GM12878 (cell line): ENCODE results near the gene NCAPD2. TPM values are rescaled to one million over a fixed set of nuclear protein-coding genes. Genes with fewer than 3 reads are reported as not detected.
"Not testable (repeated sequence)": the region's sequence is repeated elsewhere in the genome, so short reads cannot be mapped to it uniquely, and the experiment has no call there.

ENCODE experiments used
- ATAC-seq: fragments of 200-7000 bp; cut with Tn5 transposase; 3 replicates; pipeline ENCODE4 v1.9.1; 2020; ENCODE audit warnings: mild to moderate bottlenecking, moderate library complexity
- BruUV-seq: library from RNA; stranded (reverse); fragments of 400-500 nt; replicated peaks from 2 replicates; lab custom pipeline; 2021; lab: Mats Ljungman, UMichigan
- CTCF ChIA-PET: fragments of 300-600 bp; sonication (Branson Sonifier 250); formaldehyde crosslinking; extraction: SDS; loops from one replicate; lab custom pipeline; 2021; ENCODE audit warnings: inconsistent platforms; lab: Yijun Ruan, JAX
- POLR2A ChIA-PET: fragments of 350-600 bp; formaldehyde crosslinking; extraction: SDS; loops from one replicate; lab custom pipeline; 2021; ENCODE audit warnings: inconsistent platforms; lab: Charles Lee
- RAD21 ChIA-PET: fragments of 300-600 bp; sonication (Branson Sonifier 250); formaldehyde crosslinking; loops from one replicate; lab custom pipeline; 2023; ENCODE audit warnings: antibody characterized with exemption; ENCODE audit not compliant: unreplicated experiment; lab: Charles Lee
- SMC1A ChIA-PET: fragments of 300-600 bp; sonication (Branson Sonifier 250); formaldehyde crosslinking; loops from one replicate; lab custom pipeline; 2023; ENCODE audit not compliant: unreplicated experiment, uncharacterized antibody; lab: Charles Lee
- DNase-seq: peaks from one replicate; pipeline ENCODE4 v3.0.0-alpha.2; 2011; ENCODE audit warnings: low read depth, low spot score
- FAIRE-seq: peaks from 3 replicates; lab custom pipeline; 2011; peaks lifted over from hg19 to GRCh38; lab: Jason Lieb, UNC
- H2AFZ ChIP-seq: 2 replicates; pipeline ENCODE4 v1.6.0; 2011; ENCODE audit warnings: low read depth, low read length, control low read depth; ENCODE audit not compliant: control insufficient read depth
- H3K27ac ChIP-seq: 2 replicates; pipeline ENCODE4 v1.5.1; 2011; ENCODE audit warnings: control low read depth; ENCODE audit not compliant: control insufficient read depth, insufficient read depth
- H3K27me3 ChIP-seq, 2 experiments: replicated peaks in 1 of 2; 2 replicates each; pipeline versions ENCODE4 v1.6.0 to v1.6.1; 2011; ENCODE audit warnings: low read length in 1 of 2; ENCODE audit not compliant: control insufficient read depth in 2 of 2, insufficient read depth in 2 of 2
- H3K36me3 ChIP-seq, 2 experiments: 2 replicates each; pipeline ENCODE4 v1.5.1; 2011; ENCODE audit warnings: low read length in 1 of 2; ENCODE audit not compliant: control insufficient read depth in 2 of 2, insufficient read depth in 2 of 2
- H3K4me1 ChIP-seq: 2 replicates; pipeline ENCODE4 v1.6.1; 2011; ENCODE audit warnings: mild to moderate bottlenecking, low read length, moderate library complexity, mixed read lengths; ENCODE audit not compliant: control insufficient read depth, insufficient read depth
- H3K4me2 ChIP-seq: 2 replicates; pipeline ENCODE4 v1.6.0; 2011; ENCODE audit warnings: control low read depth; ENCODE audit not compliant: control insufficient read depth, insufficient read depth
- H3K4me3 ChIP-seq: fragments of 200-600 bp; sonication (generic); 2 replicates; pipeline ENCODE4 v1.5.1; 2016
- H3K79me2 ChIP-seq: 2 replicates; pipeline ENCODE4 v1.6.0; 2011; ENCODE audit warnings: low read length; ENCODE audit not compliant: control insufficient read depth, insufficient read depth
- H3K9ac ChIP-seq: 2 replicates; pipeline ENCODE4 v1.8.0; 2011; ENCODE audit warnings: low read length, control low read depth, mixed read lengths; ENCODE audit not compliant: control insufficient read depth, insufficient read depth
- H3K9me3 ChIP-seq: replicated peaks from 3 replicates; pipeline ENCODE4 v1.5.1; 2011; ENCODE audit warnings: mild to moderate bottlenecking, low read length; ENCODE audit not compliant: control insufficient read depth, insufficient read depth
- H4K20me1 ChIP-seq: 2 replicates; pipeline ENCODE4 v1.6.0; 2011; ENCODE audit not compliant: control insufficient read depth, insufficient read depth
- E2F4 ChIP-seq: IDR thresholded peaks from 2 replicates; pipeline ENCODE4 v1.6.1; 2012; ENCODE audit warnings: low read depth, low read length, improper control_type of control experiment
- EP300 ChIP-seq, 2 experiments: fragments of 150-350 bp in 1 of 2; IDR thresholded peaks; 2 replicates each; pipeline ENCODE4 v1.6.1; 2011 to 2012; ENCODE audit warnings: low read depth in 2 of 2, low read length in 2 of 2, borderline replicate concordance in 1 of 2, improper control_type of control experiment in 1 of 2, inconsistent platforms in 1 of 2; ENCODE audit not compliant: control insufficient read depth in 1 of 2
- MEF2B ChIP-seq: fragments of 450-650 bp; IDR thresholded peaks from 2 replicates; pipeline ENCODE4 v1.6.1; 2018; ENCODE audit warnings: mild to moderate bottlenecking, moderate library complexity; ENCODE audit not compliant: partially characterized antibody, poor library complexity, severe bottlenecking
- MLLT1 ChIP-seq: fragments of 450-650 bp; IDR thresholded peaks from 2 replicates; pipeline ENCODE4 v1.6.1; 2016; ENCODE audit warnings: mild to moderate bottlenecking
- MXI1 ChIP-seq: fragments of 150-350 bp; IDR thresholded peaks from 2 replicates; pipeline ENCODE4 v1.6.1; 2011; ENCODE audit warnings: low read depth, mild to moderate bottlenecking, inconsistent platforms, low read length, improper control_type of control experiment
- PBX3 ChIP-seq: IDR thresholded peaks from 2 replicates; pipeline ENCODE4 v1.6.1; 2011; ENCODE audit warnings: mild to moderate bottlenecking, low read depth, low read length, moderate library complexity; ENCODE audit not compliant: insufficient replicate concordance
- PML ChIP-seq: IDR thresholded peaks from 2 replicates; pipeline ENCODE4 v1.6.1; 2012; ENCODE audit warnings: low read length, inconsistent platforms
- RFX5 ChIP-seq: IDR thresholded peaks from 2 replicates; pipeline ENCODE4 v1.6.1; 2011; ENCODE audit warnings: low read depth, low read length, improper control_type of control experiment
- SIN3A ChIP-seq: IDR thresholded peaks from 2 replicates; pipeline ENCODE4 v1.6.1; 2012; ENCODE audit warnings: low read depth, low read length, improper control_type of control experiment
- SPI1 ChIP-seq: IDR thresholded peaks from 2 replicates; pipeline ENCODE4 v1.6.1; 2011; ENCODE audit warnings: low read depth, mild to moderate bottlenecking, low read length, moderate library complexity, borderline replicate concordance; ENCODE audit not compliant: insufficient read depth
- WGBS: methylation state at CpG from one replicate; pipeline ENCODE4 v1.1.6; 2016; ENCODE audit warnings: low lambda C conversion rate; ENCODE audit not compliant: insufficient replicate concordance, insufficient coverage; ENCODE audit errors: missing lambda C conversion rate; 5-methylcytosine and 5-hydroxymethylcytosine counted together
- in situ Hi-C: fragments of 300-500 bp; cut with MboI; formaldehyde crosslinking; loops from 9 replicates; pipeline ENCODE4 v1.14.3; 2018; ENCODE audit warnings: mixed read lengths
- intact Hi-C: fragments of 100-400 bp; cut with micrococcal nuclease; formaldehyde crosslinking; loops from one replicate; pipeline ENCODE4 v1.14.2; 2022; ENCODE audit not compliant: unreplicated experiment
- polyA plus RNA-seq, 11 experiments: library from polyadenylated mRNA; depleted of rRNA in 4 of 11; unstranded in 6 of 11; stranded (reverse) in 5 of 11; fragments of >200 nt; fragmentation: Nextera tagmentation in 4 of 11; fragmentation: Illumina TruSeq in 1 of 11; extraction: Ambion mirVana in 4 of 11; extraction: Trizol in 1 of 11; gene quantifications; 1 replicate in 1 of 11; 2 replicates in 10 of 11; pipeline versions ENCODE4 v1.2.1 to v1.2.3, GENCODE V29; 2011 to 2016; ENCODE audit warnings: inconsistent platforms in 2 of 11, missing spikeins in 2 of 11, low read depth in 1 of 11
- total RNA-seq, 4 experiments: library from RNA; depleted of rRNA in 3 of 4; stranded (reverse); fragments of >200 nt in 3 of 4; fragmentation: Illumina TruSeq in 1 of 4; extraction: Trizol in 1 of 4; gene quantifications; 2 replicates each; pipeline versions ENCODE4 v1.2.1 to v1.2.3, GENCODE V29; 2013 to 2021

The NCAPD2 gene
- total and polyA plus RNA-seq, 10 of the 15 experiments (the other 5 are each of a cell fraction or from before 2014, with no cell fraction given), result 24.2 to 160 (median 110) TPM

- H3K4me3 ChIP-seq, ATAC-seq, BruUV-seq, H3K36me3 ChIP-seq, H3K27ac ChIP-seq, H3K4me2 ChIP-seq, FAIRE-seq, CTCF ChIA-PET, SMC1A ChIA-PET, DNase-seq, intact Hi-C loops, POLR2A ChIA-PET, in situ Hi-C loops, H3K79me2 ChIP-seq, H2AFZ ChIP-seq, RAD21 ChIA-PET, H4K20me1 ChIP-seq, H3K9ac ChIP-seq, H3K27me3 ChIP-seq, H3K9me3 ChIP-seq: not testable (repeated sequence)
- 76% methylated on average over 30 of the region's 48 CpGs for WGBS
- peaks cover 12% of the 10 kb centered on the region for H3K4me1 ChIP-seq
Observed at GRCh38 chr12:6475233-6475975, 18.5 kb upstream of the NCAPD2 start.

- Histone ChIP-seq H3K9me3 (no peaks in the 10 kb centered on the region; the same call in 2 of the 3 replicates), H3K79me2 (no peaks in the 10 kb centered on the region), H3K4me1 (peaks cover 7% of the 10 kb centered on the region), H3K4me2 (no peak overlapping the region), H3K9ac (no peak overlapping the region), H3K27me3 (no peaks in the 10 kb centered on the region), H3K27ac (no peak overlapping the region), H3K4me3 (no peak overlapping the region), H4K20me1 (no peaks in the 10 kb centered on the region), H2AFZ (no peak overlapping the region), H3K36me3 (no peaks in the 10 kb centered on the region)
- ChIA-PET CTCF (no interaction called here), SMC1A (no interaction called here), POLR2A (interaction anchor here (0.5 kb wide), 1 partner anchor 19 kb away, joined by 3 read pairs; no protein-coding TSS in a partner anchor), RAD21 (no interaction called here)
- FAIRE-seq, result no peak
- in situ Hi-C loops, result no loop called here
- DNase-seq, result no peak
- 37% methylated on average over 3 of the region's 3 CpGs for WGBS
- BruUV-seq, result no TSS peak
- intact Hi-C loops, result no loop called here
- no peak for ATAC-seq
- TF ChIP-seq PBX3, result no peak
- TF ChIP-seq RFX5, result no peak
- no peak for TF ChIP-seq MLLT1
- no peak for TF ChIP-seq MEF2B
- no peak for TF ChIP-seq SIN3A
- no peak for TF ChIP-seq E2F4
- TF ChIP-seq EP300 (IDR thresholded peaks at IDR 0.05; ENCODE audit: borderline replicate concordance in 1 of 2, control insufficient read depth in 1 of 2, low read depth in 2 of 2, low read length in 2 of 2), result no peak
- TF ChIP-seq PML, result no peak
- no peak for TF ChIP-seq MXI1
- no peak for TF ChIP-seq SPI1
Observed at GRCh38 chr12:6476489-6476888, 17.4 kb upstream of the NCAPD2 start.
